NCI-H1694 (cell line): ENCODE results near the gene VPS37C.
"Not testable (repeated sequence)": the region's sequence is repeated elsewhere in the genome, so short reads cannot be mapped to it uniquely, and the experiment has no call there.

Source experiments
- DNase-seq: peaks from one replicate; lab custom pipeline; 2025; lab: John Stamatoyannopoulos, UW

The VPS37C gene

DNA sequence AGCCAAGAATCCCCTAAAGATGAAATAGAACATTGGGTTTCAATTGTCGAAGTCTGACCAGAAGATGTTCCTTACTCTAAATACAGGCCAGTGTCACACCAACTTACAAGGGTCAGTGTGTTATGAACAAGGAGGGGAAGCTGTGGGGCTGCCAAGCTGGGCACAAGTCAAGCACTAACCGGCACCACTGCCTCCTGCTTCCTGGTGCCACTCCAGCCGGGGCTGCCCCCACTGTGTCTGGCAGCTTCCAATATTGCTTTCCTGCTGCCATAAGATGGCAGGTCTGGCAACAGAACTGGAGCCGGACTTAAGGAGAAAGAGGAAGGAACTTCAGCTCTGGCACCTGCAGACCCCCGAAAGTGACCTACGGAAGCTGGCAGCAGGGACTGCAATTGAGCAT is 13.7 kb upstream of the VPS37C start:
- no peak for DNase-seq

- DNase-seq = no peak
Observed at GRCh38 chr11:61174273-61174672, 13.0 kb upstream of the VPS37C start.

DNA sequence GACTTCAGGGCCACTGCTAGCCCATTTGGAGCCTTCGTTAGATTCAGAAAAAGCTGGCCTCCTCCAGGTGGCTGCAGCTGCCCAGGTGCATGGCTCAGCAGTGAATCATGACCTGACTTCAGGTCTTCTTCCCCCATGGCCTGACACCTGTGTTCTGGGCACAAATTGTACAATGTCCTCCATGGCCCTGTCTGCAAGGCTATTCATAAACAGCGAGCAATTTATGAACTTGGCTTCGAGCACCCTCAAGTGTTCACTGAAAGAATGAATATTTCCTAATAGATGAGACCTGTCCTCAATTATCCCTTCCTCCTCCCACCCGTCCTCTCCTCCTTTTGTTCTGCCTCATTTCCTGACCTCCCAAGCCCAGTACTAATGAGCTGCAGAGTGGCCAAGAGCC is 12.2 kb upstream of the VPS37C start:
- no peak for DNase-seq

GRCh38 chr11:61172888-61173287 is 11.7 kb upstream of the VPS37C start:
- no peak for DNase-seq

GRCh38 chr11:61172356-61172755 is 11.1 kb upstream of the VPS37C start:
- no peak for DNase-seq

- DNase-seq = no peak
Observed at GRCh38 chr11:61171907-61172306, 10.7 kb upstream of the VPS37C start.

GRCh38 chr11:61170566-61170965 is 9.3 kb upstream of the VPS37C start:
- DNase-seq = no peak

GRCh38 chr11:61168800-61169199 is 7.6 kb upstream of the VPS37C start:
- DNase-seq = no peak

DNA sequence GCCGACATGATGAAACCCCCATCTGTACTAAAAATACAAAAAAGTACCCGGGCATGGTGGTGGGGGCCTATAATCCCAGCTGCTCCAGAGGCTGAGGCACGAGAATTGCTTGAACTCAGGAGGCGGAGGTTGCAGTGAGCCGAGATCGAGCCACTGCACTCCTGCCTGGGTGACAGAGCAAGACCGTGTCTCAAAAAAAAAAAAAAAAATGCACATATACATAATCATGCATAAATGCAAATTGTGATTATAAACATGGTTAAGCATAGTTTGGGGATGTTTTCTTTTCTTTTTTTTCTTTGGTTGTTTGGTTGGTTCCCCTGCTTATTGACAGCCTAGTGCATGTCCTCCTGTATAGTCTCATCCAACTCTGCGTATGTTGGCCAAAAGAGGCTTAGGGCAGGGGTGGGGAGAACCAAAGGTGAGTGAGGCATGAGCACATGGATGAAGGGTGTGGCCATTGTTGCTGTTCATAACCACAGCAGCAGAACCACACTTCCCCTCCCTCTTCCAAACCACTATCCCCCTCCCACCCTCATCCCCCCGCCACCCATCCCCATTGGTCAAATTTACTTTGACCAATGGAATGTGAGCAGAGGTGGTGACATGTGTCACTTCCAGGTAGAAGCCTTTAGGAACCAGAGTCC is 6.9 kb upstream of the VPS37C start:
- no peak for DNase-seq

DNA sequence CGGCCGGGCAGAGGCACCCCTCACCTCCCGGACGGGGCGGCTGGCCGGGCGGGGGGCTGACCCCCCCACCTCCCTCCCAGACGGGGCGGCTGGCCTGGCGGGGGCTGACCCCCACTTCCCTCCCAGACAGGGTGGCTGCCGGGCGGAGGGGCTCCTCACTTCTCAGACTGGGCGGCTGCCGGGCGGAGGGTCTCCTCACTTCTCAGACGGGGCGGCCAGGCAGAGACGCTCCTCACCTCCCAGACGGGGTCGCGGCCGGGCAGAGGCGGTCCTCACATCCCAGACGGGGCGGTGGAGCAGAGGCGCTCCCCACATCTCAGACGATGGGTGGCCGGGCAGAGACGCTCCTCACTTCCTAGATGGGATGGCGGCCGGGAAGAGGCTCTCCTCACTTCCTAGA is 5.1 kb upstream of the VPS37C start:
- DNase-seq = not testable (repeated sequence)

DNA sequence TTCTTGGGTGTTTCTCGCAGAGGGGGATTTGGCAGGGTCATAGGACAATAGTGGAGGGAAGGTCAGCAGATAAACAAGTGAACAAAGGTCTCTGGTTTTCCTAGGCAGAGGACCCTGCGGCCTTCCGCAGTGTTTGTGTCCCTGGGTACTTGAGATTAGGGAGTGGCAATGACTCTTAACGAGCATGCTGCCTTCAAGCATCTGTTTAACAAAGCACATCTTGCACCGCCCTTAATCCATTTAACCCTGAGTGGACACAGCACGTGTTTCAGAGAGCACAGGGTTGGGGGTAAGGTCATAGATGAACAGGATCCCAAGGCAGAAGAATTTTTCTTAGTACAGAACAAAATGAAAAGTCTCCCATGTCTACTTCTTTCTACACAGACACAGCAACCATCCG is 4.6 kb upstream of the VPS37C start:
- DNase-seq = not testable (repeated sequence)

GRCh38 chr11:61164606-61165424 is 3.6 kb upstream of the VPS37C start:
- DNase-seq = no peak

- DNase-seq = no peak
Observed at GRCh38 chr11:61163714-61164605, 2.7 kb upstream of the VPS37C start.

- DNase-seq = no peak
Observed at GRCh38 chr11:61163021-61163420, 1.8 kb upstream of the VPS37C start.

GRCh38 chr11:61162092-61162941 is 1.1 kb upstream of the VPS37C start:
- DNase-seq = no peak

DNA sequence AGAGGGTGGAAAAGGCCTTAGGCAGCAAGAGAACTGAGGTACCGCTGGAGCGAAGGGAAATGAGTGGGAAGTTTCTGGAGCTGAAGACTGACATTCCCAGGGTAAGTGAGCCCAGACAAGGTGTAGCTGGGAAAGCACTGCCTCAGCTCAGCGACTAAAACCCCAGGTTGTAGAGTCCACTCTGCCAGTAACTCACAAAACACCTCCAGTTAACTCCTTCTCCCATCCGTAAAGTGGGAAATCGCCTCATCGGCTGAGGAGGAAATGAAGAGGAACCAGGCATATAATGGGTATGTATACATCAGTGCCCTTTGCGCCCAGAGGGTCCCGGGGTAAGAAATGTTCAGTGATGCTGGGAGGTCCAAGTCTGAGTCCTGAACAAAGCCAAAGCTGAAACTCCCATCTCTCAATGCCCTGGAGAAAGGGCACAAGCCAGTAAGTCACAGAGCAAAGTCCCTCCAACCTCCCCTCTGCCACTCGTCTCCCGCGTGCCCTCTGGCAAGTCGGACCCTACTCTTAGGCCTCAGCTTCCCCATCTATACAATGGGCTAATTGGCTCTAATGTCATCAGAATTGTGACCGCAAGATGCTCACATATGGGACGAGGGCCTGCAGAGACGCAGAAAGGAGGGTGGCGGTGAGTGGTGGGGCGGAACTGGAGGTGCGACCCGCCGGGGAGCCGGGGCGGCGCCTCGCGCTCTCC is 588 bp downstream of the VPS37C start:
- no peak for DNase-seq

DNA sequence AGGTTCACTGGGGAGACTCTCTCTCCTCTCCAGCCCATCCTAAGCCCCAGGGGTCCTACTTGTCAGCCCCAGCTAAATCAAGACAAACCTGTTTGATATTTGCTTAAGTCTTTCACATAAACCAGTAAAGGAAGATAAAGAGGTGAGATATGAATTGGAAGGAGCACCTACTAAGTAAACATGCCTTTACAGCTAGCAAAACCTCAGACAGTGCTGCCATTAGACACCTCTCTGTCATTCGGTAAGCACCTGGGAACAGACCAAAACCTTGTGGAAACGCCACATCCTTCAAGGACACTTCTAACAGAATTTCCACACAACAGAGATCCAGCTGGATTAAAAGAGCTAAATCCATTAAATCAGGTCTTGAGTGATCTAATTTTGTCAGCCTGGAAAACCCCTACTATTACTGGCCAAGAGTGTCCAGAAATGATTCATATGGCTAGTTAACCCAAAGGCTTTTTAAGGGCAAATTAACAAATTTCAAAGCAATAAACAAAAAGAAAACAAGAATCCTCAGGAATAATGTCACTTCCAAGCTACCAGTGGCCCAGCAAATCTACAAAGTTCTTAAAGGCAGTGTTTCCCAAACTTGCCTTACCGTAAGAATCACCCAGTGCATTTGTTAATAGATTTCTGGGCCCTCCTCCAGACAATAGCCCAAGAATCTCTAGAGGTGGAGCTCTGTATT is 2.4 kb downstream of the VPS37C start:
- DNase-seq = no peak

DNA sequence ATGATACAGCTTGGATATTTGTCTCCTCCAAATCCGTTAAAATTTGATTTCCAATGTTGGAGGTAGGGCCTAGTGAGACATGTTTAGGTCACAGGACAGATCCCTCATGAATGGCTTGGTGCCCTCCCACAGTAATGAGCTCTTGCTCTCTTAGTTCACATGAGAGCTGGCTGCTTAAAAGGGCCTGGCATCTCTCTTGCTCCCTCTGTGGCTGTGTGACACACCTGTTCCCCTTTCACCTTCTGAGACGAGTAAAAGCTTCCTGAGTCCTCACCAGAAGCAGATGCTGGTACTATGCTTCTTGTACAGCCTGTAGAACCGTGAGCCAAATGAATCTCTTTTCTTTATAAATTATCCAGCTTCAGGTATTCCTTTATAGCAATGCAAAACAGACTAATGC is 3.5 kb downstream of the VPS37C start:
- DNase-seq = no peak

- no peak for DNase-seq
Observed at GRCh38 chr11:61155741-61156140, 5.5 kb downstream of the VPS37C start.

GRCh38 chr11:61155312-61155711 is 5.9 kb downstream of the VPS37C start:
- no peak for DNase-seq
